Neural cell (in vitro differentiated cells): Measurements from ENCODE around the gene ADRB1. TPM values are rescaled to one million over a fixed set of nuclear protein-coding genes. Genes with fewer than 3 reads are reported as not detected.

Experiments
- H2AFZ ChIP-seq: fragments of 200-600, 300-800 bp; sonication (generic), shearing (Covaris generic); 2 replicates; pipeline ENCODE4 v1.6.0; 2014; ENCODE audit warnings: low read depth, mild to moderate bottlenecking, antibody characterized with exemption, low read length, moderate library complexity
- H3F3A ChIP-seq: fragments of 200-600 bp; shearing (Covaris generic); 2 replicates; pipeline ENCODE4 v1.6.1; 2016; ENCODE audit warnings: mild to moderate bottlenecking, moderate library complexity, mixed read lengths, antibody characterized with exemption, low read length; ENCODE audit not compliant: insufficient read depth, poor library complexity, severe bottlenecking
- H3K27ac ChIP-seq: fragments of 200-600, 300-800 bp; sonication (generic), shearing (Covaris generic); 2 replicates; pipeline ENCODE4 v1.5.1; 2014; ENCODE audit warnings: mild to moderate bottlenecking, low read length, moderate library complexity
- H3K27me3 ChIP-seq: fragments of 300-800, 200-600 bp; sonication (generic), shearing (Covaris generic); 2 replicates; pipeline ENCODE4 v1.6.0; 2014; ENCODE audit warnings: mild to moderate bottlenecking, low read depth, low read length, moderate library complexity; ENCODE audit not compliant: insufficient read depth
- H3K36me3 ChIP-seq: fragments of 300-800, 200-600 bp; sonication (generic), shearing (Covaris generic); 2 replicates; pipeline ENCODE4 v1.5.1; 2014; ENCODE audit warnings: mild to moderate bottlenecking, antibody characterized with exemption, low read length, moderate library complexity; ENCODE audit not compliant: insufficient read depth
- H3K4me2 ChIP-seq: fragments of 300-800, 200-600 bp; sonication (generic), shearing (Covaris generic); 2 replicates; pipeline ENCODE4 v1.6.0; 2014; ENCODE audit warnings: mild to moderate bottlenecking, low read length
- H3K4me3 ChIP-seq: fragments of 300-800, 200-600 bp; sonication (generic), shearing (Covaris generic); 2 replicates; pipeline ENCODE4 v1.5.1; 2014; ENCODE audit warnings: mild to moderate bottlenecking, low read length, moderate library complexity
- H3K79me2 ChIP-seq: fragments of 200-600 bp; shearing (Covaris generic); replicated peaks from 2 replicates; pipeline ENCODE4 v1.6.0; 2014; ENCODE audit warnings: mild to moderate bottlenecking, low read length, moderate library complexity; ENCODE audit not compliant: insufficient read depth
- H3K9ac ChIP-seq: fragments of 300-800, 200-600 bp; sonication (generic), shearing (Covaris generic); 2 replicates; pipeline ENCODE4 v1.6.1; 2016; ENCODE audit warnings: mild to moderate bottlenecking, low read length, mixed read lengths
- H3K9me2 ChIP-seq: fragments of 200-600 bp; shearing (Covaris generic); 2 replicates; pipeline ENCODE4 v1.6.1; 2016; ENCODE audit warnings: mild to moderate bottlenecking, low read length, mixed read lengths; ENCODE audit not compliant: insufficient read depth
- H3K9me3 ChIP-seq: fragments of 200-600, 300-800 bp; sonication (generic), shearing (Covaris generic); 2 replicates; pipeline ENCODE4 v1.6.1; 2016; ENCODE audit warnings: mild to moderate bottlenecking, mixed run types, low read length, moderate library complexity, mixed read lengths
- H4K20me1 ChIP-seq: fragments of 200-600 bp; shearing (Covaris generic); 2 replicates; pipeline ENCODE4 v1.6.1; 2016; ENCODE audit warnings: mild to moderate bottlenecking, mixed run types; ENCODE audit not compliant: insufficient read depth
- CTCF ChIP-seq: fragments of 450-650 bp; IDR thresholded peaks from 2 replicates; pipeline ENCODE4 v1.5.1; 2014; ENCODE audit warnings: antibody characterized with exemption, mild to moderate bottlenecking, moderate library complexity; ENCODE audit not compliant: poor library complexity, severe bottlenecking
- EP300 ChIP-seq: fragments of 450-650 bp; conservative IDR thresholded peaks from 2 replicates; pipeline ENCODE4 v1.6.1; 2014; ENCODE audit warnings: antibody characterized with exemption, mild to moderate bottlenecking, moderate library complexity; ENCODE audit not compliant: poor library complexity, severe bottlenecking
- EZH2 ChIP-seq: fragments of 200-600, 300-800 bp; shearing (Covaris generic), sonication (generic); IDR thresholded peaks from 2 replicates; pipeline ENCODE4 v1.6.1; 2014; ENCODE audit warnings: antibody characterized with exemption, low read length, borderline replicate concordance, mild to moderate bottlenecking; ENCODE audit not compliant: insufficient read depth, poor library complexity, severe bottlenecking
- MXI1 ChIP-seq: fragments of 450-650 bp; conservative IDR thresholded peaks from 2 replicates; pipeline ENCODE4 v1.6.1; 2014; ENCODE audit warnings: antibody characterized with exemption, mild to moderate bottlenecking; ENCODE audit not compliant: poor library complexity, severe bottlenecking
- POLR2AphosphoS5 ChIP-seq: IDR thresholded peaks from 2 replicates; pipeline ENCODE4 v1.6.1; 2012
- RAD21 ChIP-seq: fragments of 450-650 bp; conservative IDR thresholded peaks from 2 replicates; pipeline ENCODE4 v1.6.1; 2014; ENCODE audit warnings: antibody characterized with exemption, mild to moderate bottlenecking, moderate library complexity
- REST ChIP-seq: IDR thresholded peaks from 2 replicates; pipeline ENCODE4 v1.6.1; 2012; ENCODE audit warnings: borderline replicate concordance
- SMC3 ChIP-seq: fragments of 450-650 bp; conservative IDR thresholded peaks from 2 replicates; pipeline ENCODE4 v1.6.1; 2014; ENCODE audit warnings: antibody characterized with exemption, mild to moderate bottlenecking, moderate library complexity; ENCODE audit not compliant: poor library complexity
- TAF1 ChIP-seq: IDR thresholded peaks from 2 replicates; pipeline ENCODE4 v1.6.1; 2012; ENCODE audit warnings: low read depth
- polyA plus RNA-seq: library from polyadenylated mRNA; depleted of rRNA; stranded (reverse); fragments of >200 nt; gene quantifications from 2 replicates; pipeline ENCODE4 v1.2.3, GENCODE V29; 2014

ADRB1 gene
- polyA plus RNA-seq, 1 donor from 2014 or later, result not detected

DNA sequence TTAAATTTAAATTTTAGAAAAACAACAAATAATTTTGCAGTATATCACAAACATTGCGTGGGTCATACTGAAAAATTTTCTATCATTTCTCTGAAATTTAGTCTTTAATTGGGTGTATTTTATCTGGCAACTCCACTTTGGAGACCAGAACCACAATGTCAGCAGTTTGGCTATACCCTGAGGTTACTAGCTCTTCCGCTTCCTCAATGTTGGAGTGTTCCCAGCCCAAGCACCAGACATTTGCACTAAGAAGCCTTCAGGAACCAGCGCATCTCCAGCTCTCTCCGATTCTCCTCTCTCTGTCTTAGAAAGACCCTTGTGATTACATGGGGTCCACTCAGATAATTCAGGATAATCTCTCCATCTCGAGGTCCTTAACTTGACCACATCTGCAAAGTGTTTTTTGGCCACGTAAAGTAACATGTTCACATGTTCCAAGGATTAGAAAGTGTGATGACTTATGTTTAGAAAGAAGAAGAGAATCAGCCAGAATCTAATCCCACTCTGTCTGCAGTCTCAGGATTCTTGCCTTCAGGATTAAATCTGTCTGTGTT, 43.1 kb upstream of the ADRB1 start:
- Histone ChIP-seq H3F3A (no peaks in the 10 kb centered on the region), H4K20me1 (no peaks in the 10 kb centered on the region), H3K9me3 (no peaks in the 10 kb centered on the region), H2AFZ (no peak overlapping the region), H3K79me2 (no peaks in the 10 kb centered on the region), H3K27me3 (no peaks in the 10 kb centered on the region), H3K4me3 (no peak overlapping the region), H3K36me3 (no peaks in the 10 kb centered on the region), H3K27ac (no peak overlapping the region), H3K9me2 (no peaks in the 10 kb centered on the region), H3K4me2 (no peak overlapping the region), H3K9ac (no peak overlapping the region)
- TF ChIP-seq CTCF, result no peak

DNA sequence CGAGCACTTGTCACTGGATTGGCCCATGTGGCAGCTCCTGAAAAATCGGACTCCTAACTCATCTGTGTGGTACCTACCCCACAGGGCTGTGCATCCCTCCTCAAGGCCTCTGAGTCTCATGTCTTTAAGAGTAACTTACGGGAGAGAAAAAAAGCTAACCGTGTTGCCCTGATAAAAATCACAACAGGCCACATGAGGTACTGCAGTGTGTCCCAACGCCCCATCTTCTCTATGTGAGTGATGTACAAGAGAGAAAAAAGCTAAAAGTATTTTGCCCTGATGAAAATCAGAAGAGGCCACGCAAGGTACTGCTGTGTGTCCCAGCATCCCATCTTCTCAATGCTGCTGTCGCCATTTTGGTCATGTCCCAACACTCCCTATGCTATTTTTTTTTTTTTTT, 41.2 kb upstream of the ADRB1 start:
- H3K36me3 ChIP-seq, result no peaks in the 10 kb centered on the region
- no peak overlapping the region for H3K9ac ChIP-seq
- TF ChIP-seq RAD21 (no peak), MXI1 (no peak), REST (no peak), EZH2 (no peak), EP300 (no peak)
- H3K9me3 ChIP-seq, result no peaks in the 10 kb centered on the region
- no peak overlapping the region for H2AFZ ChIP-seq
- H4K20me1 ChIP-seq, result no peaks in the 10 kb centered on the region
- H3F3A ChIP-seq, result no peaks in the 10 kb centered on the region
- no peaks in the 10 kb centered on the region for H3K27me3 ChIP-seq
- no peaks in the 10 kb centered on the region for H3K9me2 ChIP-seq
- no peak overlapping the region for H3K27ac ChIP-seq
- no peaks in the 10 kb centered on the region for H3K79me2 ChIP-seq
- H3K4me2 ChIP-seq, result no peak overlapping the region
- H3K4me3 ChIP-seq, result no peak overlapping the region

DNA sequence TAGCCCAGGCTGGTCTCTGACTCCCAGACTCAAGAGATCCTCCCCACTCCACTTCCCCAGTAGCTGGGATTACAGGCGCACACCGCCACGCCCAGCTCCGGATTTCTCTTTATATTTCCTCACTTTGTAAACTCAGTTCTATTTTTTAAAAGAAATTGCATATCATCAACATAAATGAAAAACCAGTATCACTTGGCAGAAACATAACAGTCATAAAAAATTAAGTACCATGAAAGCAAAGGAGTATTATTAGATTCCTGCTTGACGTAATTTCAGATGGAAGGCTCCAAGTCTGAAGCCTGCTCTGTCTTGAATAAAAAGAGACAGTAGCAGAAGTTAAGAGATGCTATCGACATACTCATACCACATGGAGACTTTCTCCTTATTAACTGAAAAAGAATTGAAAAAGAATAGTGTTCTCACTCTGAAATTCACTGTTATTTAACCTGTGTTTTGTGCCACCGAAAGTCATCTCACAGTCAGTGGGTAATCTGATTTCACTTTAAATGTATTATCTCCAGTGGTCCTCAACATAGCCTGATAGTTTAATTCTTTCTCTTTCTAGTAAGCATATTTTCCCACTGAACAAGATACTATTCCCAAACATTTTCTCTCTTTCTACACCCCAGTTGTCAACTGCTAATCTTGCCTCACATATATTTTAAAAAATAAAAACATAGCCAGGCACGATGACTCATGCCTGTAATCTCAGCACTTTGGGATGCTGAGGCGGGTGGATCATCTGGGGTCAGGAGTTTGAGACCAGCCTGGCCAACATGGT, 40.3 kb upstream of the ADRB1 start:
- Histone ChIP-seq H3K9ac (no peak overlapping the region), H2AFZ (no peak overlapping the region), H3K9me2 (no peaks in the 10 kb centered on the region), H3K4me3 (no peak overlapping the region), H3K4me2 (no peak overlapping the region), H3K27ac (no peak overlapping the region), H3K36me3 (no peaks in the 10 kb centered on the region), H3K79me2 (no peaks in the 10 kb centered on the region), H3K27me3 (no peaks in the 10 kb centered on the region), H4K20me1 (no peaks in the 10 kb centered on the region), H3F3A (no peaks in the 10 kb centered on the region), H3K9me3 (no peaks in the 10 kb centered on the region)
- TF ChIP-seq CTCF (no peak), REST (no peak), MXI1 (no peak), POLR2AphosphoS5 (no peak), SMC3 (no peak), TAF1 (no peak), RAD21 (no peak), EP300 (no peak), EZH2 (no peak)
